ENCODE measurements around the gene NKX6-1.

Gene NKX6-1

DNA sequence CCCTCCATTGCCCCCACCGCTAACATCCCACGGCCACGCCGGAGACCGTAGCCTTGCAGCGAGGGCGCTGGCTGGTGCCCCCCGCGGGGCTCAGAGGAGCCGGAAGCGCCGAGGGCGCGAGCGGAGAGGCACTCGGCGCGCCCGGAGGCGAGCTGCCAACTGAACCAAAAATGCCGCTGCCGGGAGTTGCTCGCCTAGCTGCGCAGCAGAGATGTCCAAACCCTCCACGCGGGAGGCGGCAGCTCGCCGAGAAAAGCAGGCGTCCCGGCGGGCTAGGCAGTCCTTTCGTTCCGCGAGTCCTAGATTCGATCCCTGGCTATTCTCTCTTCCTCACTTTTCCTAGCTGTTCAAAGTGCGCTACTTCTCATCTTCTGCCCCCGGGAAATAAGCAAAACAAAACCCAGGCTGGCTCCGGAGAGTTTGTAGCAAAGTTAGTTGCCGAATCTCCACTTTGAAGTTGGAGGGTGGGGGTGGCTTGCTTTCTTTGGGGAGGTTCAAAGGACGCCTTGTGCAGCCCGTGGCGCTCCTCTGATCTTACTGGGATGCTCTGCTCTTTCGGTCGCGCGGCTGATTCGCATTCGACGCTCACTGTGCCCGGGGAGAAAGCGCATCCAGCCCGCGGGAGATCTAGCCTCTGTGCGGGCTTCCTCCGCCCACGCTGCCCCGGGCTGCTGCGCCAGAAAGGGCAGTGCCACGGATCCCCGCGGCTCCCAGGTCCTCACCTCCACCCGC, 723 bp downstream of the NKX6-1 start:
- no peak for DNase-seq

DNA sequence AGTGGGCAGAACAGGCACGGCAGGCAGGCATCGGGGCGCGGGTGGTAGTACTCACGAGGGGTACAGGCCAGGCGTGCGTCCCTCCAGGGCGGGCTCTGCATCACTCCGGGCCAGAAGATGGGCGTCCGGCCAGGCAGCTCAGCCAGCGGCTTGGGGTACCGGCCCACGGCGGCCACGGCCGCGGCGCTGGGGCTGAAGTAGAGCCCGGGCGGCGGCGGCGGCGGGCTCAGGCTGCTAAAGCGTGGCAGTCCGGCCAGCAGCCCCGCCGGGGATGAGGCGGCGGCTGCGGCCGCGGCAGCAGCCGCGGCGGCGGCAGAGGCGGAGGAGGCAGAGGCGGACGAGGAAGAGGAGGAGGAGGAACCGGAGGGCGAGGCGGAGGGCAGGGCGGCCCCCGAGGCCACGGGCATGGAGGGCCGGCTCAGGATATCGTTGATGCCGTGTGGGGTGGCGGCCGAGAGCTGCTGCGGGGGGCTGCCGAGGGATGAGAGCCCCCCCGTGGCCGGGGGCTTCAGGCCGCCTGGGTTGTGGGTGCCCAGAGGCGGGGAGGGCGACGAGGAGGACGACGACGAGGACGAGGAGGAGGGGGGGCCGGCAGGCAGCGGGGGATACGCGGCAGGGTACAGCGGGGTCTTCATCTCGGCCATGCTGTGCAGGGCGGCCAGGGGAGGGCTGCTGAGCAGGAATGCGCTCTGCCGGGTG, 1.4 kb downstream of the NKX6-1 start:
- DNase-seq: no peak

- no peak for DNase-seq
Observed at GRCh38 chr4:84496706-84497503, 2.2 kb downstream of the NKX6-1 start.

GRCh38 chr4:84496331-84496705, 2.8 kb downstream of the NKX6-1 start:
- DNase-seq: no peak

DNA sequence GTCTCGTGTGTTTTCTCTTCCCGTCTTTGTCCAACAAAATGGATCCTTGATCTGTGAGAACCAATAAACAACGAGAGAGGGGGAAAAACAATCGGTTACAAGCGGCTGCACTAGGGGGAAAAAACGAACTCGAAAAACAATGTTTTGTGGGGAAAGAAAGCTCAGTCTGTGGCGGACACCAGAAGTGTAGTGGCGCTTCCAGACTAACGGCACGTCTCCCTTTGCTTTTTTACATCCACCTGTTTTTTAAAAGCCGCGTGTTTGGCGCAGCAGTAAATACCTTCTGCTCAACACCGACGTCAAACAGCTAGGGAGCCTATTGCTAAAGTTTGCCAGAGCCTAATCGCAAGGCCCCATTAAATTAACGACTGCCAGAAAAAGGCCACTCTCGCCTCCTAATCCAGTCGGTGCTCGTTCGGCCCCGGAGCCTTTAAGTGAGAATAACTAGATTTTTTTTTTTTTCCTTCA, 3.3 kb downstream of the NKX6-1 start:
- no peak for DNase-seq

DNA sequence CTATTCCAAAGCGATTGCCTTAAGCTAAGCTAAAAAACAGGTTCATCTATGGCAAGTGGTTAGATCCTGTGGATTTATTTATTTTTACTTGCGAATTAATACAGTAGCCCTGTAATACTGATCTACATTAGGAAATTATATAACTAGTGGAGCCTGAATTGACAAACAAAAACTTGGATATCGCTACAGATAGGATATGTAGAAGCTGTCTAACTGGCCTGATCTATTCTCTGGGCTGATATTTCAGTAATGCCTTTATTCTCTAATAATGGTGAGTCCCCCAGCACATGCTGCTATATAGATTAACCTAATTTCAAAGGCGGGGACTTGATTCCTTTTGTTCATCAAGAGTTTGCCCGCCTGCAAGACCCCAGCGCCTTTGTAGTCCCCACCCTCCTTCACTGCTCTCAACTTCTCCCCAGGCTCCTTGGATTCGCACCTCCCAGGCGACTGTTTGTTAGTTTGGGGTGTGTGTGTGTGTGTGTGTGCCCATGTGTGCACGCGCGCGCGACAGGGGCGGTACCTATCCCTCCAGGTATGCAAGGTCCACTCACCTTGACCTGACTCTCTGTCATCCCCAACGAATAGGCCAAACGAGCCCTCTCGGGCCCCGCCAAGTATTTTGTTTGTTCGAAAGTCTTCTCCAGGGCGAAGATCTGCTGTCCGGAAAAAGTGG, 3.8 kb downstream of the NKX6-1 start:
- DNase-seq: no peak

DNA sequence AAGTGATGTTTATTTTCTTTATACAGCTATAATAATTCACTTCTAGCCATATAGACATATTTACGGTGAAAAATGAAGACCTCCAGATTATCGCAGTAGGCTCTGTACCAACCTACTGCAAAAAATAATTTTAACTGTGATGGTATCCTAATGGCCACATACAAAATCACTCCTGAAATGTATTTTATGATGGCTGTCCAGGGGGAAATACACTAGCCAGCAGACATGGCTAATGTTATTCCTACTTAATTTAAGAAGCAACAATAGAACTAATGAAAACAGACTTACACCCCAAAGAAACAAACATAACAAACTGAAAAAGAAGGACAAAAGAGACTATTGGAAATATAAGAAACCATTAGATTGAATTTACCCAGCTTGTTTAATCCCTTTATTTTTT, 4.6 kb downstream of the NKX6-1 start:
- DNase-seq: no peak

GRCh38 chr4:84494076-84494475, 5.0 kb downstream of the NKX6-1 start:
- no peak for DNase-seq

DNA sequence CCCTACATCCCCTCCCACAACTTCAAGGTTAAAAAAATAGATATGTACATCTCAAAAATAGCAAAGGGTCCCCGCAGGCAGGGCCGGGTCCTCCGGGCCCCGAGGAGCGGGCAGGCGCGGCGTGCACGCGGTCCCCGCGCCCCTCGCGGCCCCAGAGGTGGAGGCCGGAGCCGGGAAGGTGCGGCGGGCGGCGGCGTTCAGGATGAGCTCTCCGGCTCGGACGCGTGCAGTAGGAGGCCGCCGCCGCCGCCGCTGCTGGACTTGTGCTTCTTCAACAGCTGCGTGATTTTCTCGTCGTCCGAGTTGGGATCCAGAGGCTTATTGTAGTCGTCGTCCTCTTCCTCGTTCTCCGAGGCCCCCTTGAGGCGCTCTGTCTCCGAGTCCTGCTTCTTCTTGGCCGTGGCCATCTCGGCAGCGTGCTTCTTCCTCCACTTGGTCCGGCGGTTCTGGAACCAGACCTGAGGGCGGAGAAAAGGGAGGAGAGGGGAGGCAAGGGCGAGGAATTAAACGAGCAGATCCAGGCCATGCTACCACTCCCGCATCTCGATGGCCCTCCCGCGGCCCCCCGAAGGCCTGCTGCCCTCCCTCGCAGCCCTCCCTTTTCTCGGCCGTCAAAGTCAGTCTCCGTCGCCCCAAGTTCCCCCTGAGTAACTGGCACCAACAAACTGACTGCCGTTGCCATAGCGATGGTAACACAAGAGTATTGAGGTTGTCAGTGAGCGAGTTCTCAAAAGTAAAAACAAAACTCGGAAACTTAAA, 5.8 kb downstream of the NKX6-1 start:
- DNase-seq: no peak

GRCh38 chr4:84492737-84493091, 6.4 kb downstream of the NKX6-1 start:
- DNase-seq: no peak

- no peak for DNase-seq
Observed at GRCh38 chr4:84492290-84492689, 6.8 kb downstream of the NKX6-1 start.

DNA sequence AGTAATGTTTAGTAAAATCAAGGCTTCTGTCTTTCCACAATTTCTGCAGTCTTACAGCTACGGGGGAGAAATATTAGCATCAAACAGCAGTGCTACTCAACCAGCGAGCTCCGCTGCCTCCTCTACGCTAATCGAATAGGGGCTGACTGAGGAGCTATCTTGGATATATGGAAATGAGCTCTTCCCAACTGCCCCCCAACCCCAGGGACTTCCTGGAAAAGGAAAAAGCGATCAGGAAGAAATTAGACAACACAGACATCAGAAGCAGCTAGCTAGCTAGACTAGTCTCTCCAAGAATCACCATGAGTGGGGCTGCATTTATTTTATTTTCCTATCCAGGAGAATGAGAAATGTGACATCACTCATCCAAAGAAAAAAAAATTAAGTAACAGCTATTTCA, 7.6 kb downstream of the NKX6-1 start:
- no peak for DNase-seq

DNA sequence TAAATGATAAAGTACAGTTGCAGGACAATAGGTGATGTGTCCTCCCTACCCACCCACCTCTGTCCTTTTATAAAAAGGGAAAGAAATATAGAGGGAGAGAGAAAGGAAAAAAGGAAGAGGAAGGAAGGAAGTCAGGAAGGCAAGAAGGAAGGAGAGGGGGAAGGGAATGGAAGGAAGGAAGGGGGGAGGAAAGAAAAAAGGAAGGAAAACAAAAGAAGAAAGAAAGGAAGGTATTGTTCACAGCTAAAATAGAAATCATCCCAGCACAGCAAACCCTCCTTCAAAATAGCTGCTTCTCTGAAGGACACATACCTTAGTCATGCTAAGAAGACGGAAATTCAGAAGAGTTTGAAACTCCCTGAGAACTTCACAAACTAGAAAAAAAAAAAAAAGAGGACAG, 8.4 kb downstream of the NKX6-1 start:
- DNase-seq: no peak

DNA sequence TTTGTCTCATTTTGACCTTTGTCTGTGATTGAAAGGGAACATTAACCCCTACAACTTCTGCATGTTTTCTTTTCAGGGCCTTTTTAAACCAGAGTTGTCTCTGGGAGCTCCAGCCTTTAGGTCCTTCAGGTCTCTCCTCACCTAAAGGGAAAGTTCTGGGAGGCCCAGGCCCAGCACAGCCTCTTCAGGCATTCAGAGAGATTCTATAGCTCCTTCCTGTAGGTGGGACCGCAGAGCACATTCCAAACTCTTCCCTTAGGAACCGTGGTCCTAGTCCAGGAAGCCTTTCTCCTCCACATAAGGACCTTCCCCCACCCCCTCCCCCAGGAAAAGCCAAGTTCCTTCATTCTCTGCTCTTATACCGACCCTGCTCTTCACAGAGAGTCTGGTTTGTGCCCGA, 14.9 kb downstream of the NKX6-1 start:
- DNase-seq: no peak

DNA sequence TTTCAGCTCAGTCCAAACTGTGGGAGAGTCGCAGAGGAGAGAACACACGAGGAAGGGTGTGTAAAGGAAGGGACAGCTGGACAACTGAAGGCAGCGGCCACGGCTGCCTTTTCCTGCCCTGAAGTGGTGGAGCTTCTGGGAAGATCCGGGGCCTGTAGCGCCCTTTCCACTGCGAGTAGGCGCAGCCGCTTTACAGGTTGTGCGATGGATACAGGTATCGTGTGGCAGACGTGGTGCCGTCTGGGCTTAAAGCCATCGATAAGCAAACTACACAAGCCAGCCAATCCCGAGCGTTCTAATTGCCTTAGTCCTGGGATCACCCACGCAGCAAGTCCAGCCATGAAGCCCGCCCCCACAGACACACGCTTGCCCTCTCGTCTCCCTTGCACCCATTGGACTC, 15.4 kb downstream of the NKX6-1 start:
- DNase-seq: no peak

GRCh38 chr4:84482564-84483563, 16.2 kb downstream of the NKX6-1 start:
- no peak for DNase-seq

DNA sequence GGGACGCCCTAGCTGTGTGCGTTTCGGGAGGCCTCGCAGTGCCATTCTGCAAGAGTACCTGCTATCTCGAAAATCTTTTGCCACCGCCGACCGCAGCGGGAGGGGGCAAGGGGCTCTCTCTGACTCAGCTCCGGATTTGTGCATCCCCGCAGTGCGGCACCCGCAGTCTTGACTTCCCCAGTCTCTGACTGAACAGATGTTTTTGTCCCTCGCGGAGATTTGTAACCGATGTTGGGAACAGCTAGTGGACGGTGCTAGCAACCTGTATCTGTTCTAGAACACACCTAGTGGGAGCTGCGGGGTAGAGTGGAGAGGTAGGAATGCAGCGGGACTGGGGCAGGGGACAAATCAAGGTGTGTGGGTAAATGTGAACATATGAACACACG, 17.2 kb downstream of the NKX6-1 start:
- DNase-seq: no peak

- DNase-seq: no peak
Observed at GRCh38 chr4:84481077-84481859, 17.8 kb downstream of the NKX6-1 start.

DNA sequence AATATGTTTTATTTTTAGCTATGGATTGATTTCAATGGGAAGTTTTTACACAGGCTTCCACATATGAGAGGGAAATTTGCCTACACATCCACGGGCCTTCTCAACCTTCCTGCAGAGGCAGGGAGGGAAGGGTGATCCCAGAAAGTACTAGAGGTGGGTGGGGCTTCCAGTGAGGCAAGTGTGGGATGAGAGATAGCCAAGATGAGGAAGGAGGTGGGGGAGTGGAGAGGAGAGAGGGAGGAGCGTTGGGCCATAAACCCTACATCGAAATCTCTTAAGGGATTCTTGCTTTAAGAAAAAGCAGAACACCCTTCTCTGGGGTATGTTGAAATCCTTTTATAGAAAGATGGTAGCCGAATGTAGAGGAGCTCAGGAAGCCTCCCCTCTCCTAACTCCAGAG, 19.0 kb downstream of the NKX6-1 start:
- no peak for DNase-seq

GRCh38 chr4:84479663-84480062, 19.4 kb downstream of the NKX6-1 start:
- no peak for DNase-seq

Measured in NCI-H1694 treated with DMSO at 0.1 percent for 48 hours (cell line).